BJ (cell line): ENCODE data around the gene CACNA1C. TPM values are rescaled to one million over a fixed set of nuclear protein-coding genes. Genes with fewer than 3 reads are reported as not detected.

Experiments used
- CTCF ChIA-PET: fragments of 350-600 bp; formaldehyde crosslinking; extraction: SDS; loops from one replicate; lab custom pipeline; 2021; ENCODE audit warnings: antibody characterized with exemption, inconsistent platforms; lab: Yijun Ruan, JAX
- POLR2A ChIA-PET: fragments of 300-600 bp; sonication (Branson Sonifier 250); formaldehyde crosslinking; extraction: SDS; loops from one replicate; lab custom pipeline; 2021; ENCODE audit warnings: antibody characterized with exemption; lab: Charles Lee
- DNase-seq: peaks from one replicate; pipeline ENCODE4 v3.0.0-alpha.2; 2011; ENCODE audit warnings: low read depth
- H3K27me3 ChIP-seq: 2 replicates; pipeline ENCODE4 v1.6.0; 2011; ENCODE audit warnings: low read length; ENCODE audit not compliant: control insufficient read depth, insufficient read depth
- H3K36me3 ChIP-seq: 2 replicates; pipeline ENCODE4 v1.5.1; 2011; ENCODE audit warnings: low read length; ENCODE audit not compliant: control insufficient read depth, insufficient read depth
- H3K4me3 ChIP-seq: 2 replicates; pipeline ENCODE4 v1.5.1; 2011; ENCODE audit warnings: low read depth, mild to moderate bottlenecking, control low read depth, low read length
- polyA plus RNA-seq: library from polyadenylated mRNA; depleted of rRNA; stranded (reverse); fragments of >200 nt; gene quantifications from 2 replicates; pipeline ENCODE4 v1.2.3, GENCODE V29; 2011
- TF ChIP-seq, protein P1 (sequence below): IDR thresholded peaks from 2 replicates; pipeline ENCODE4 v1.5.1; 2011; ENCODE audit warnings: low read depth, mild to moderate bottlenecking, control low read depth, inconsistent platforms, low read length, moderate library complexity; ENCODE audit not compliant: insufficient read depth

The CACNA1C gene
- polyA plus RNA-seq, 1 experiment, result 14.7 TPM

DNA sequence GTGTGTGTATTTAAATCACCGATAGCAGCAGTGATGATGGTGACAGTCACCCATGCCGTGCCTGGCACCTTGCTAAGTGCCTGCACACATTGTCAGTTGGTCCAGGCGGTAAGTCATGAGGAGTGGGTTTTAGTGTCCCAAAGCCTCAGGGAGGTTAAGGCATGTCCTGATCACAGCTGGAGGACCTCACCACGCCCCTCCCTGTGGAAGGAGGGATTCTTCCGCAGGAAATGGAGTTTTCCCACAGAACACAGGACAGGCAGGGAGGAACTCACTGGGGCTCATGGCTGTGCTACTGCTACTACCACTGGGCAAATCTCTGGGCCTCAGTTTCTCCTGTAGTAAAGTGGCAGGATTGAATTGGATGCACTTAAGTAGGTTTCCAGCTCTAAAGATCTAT is 142.3 kb downstream of the CACNA1C start:
- TF ChIP-seq, protein P1, sequence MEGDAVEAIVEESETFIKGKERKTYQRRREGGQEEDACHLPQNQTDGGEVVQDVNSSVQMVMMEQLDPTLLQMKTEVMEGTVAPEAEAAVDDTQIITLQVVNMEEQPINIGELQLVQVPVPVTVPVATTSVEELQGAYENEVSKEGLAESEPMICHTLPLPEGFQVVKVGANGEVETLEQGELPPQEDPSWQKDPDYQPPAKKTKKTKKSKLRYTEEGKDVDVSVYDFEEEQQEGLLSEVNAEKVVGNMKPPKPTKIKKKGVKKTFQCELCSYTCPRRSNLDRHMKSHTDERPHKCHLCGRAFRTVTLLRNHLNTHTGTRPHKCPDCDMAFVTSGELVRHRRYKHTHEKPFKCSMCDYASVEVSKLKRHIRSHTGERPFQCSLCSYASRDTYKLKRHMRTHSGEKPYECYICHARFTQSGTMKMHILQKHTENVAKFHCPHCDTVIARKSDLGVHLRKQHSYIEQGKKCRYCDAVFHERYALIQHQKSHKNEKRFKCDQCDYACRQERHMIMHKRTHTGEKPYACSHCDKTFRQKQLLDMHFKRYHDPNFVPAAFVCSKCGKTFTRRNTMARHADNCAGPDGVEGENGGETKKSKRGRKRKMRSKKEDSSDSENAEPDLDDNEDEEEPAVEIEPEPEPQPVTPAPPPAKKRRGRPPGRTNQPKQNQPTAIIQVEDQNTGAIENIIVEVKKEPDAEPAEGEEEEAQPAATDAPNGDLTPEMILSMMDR, result no peak
- Histone ChIP-seq H3K4me3 (no peak overlapping the region), H3K27me3 (no peaks in the 10 kb centered on the region), H3K36me3 (no peaks in the 10 kb centered on the region)
- no peak for DNase-seq
- ChIA-PET CTCF (interaction anchor here (0.6 kb wide), 1 partner anchor 53 kb away, joined by 3 read pairs; no protein-coding TSS in a partner anchor), POLR2A (no interaction called here)

- POLR2A ChIA-PET, result no interaction called here
- TF ChIP-seq, protein P1, result no peak
Observed at GRCh38 chr12:2198005-2198501, 145.3 kb downstream of the CACNA1C start.

DNA sequence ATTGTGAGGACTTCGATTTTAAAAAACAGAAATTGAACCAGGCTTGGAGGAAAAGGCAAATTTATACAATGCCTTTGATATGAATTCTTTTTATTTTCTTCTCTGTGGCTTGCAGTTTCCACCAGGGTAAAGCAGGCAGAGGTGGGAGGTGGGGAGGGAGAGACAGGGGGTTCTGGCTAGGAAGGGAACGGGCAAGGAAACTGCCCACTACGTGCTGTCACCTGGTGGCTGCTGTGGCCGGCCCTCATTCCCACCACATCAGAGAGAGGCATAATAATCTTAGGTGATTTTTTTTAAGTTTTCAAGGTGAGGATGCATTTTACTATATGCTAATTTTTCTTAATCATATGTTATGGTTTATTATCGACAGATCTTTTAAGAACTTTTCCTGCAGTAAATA is 145.8 kb downstream of the CACNA1C start:
- ChIA-PET POLR2A (no interaction called here), CTCF (no interaction called here)
- H3K36me3 ChIP-seq, result no peaks in the 10 kb centered on the region
- H3K4me3 ChIP-seq, result no peak overlapping the region
- H3K27me3 ChIP-seq, result no peaks in the 10 kb centered on the region
- no peak for DNase-seq
- TF ChIP-seq, protein P1, result no peak

More at GRCh38 chr12:2198005-2198501, 145.3 kb downstream of the CACNA1C start:
- no peak overlapping the region for H3K4me3 ChIP-seq
- DNase-seq, result peak; percentile 41
- CTCF ChIA-PET, result no interaction called here
- H3K27me3 ChIP-seq, result no peaks in the 10 kb centered on the region
- no peaks in the 10 kb centered on the region for H3K36me3 ChIP-seq

GRCh38 chr12:2205996-2206395 is 153.2 kb downstream of the CACNA1C start:
- no peaks in the 10 kb centered on the region for H3K27me3 ChIP-seq
- DNase-seq, result no peak
- H3K4me3 ChIP-seq, result no peak overlapping the region
- H3K36me3 ChIP-seq, result no peaks in the 10 kb centered on the region
- CTCF ChIA-PET, result no interaction called here
- TF ChIP-seq, protein P1, result no peak
- POLR2A ChIA-PET, result no interaction called here

GRCh38 chr12:2208837-2209635 is 156.2 kb downstream of the CACNA1C start:
- CTCF ChIA-PET, result no interaction called here
- no peaks in the 10 kb centered on the region for H3K27me3 ChIP-seq
- no peak overlapping the region for H3K4me3 ChIP-seq
- TF ChIP-seq, protein P1, result no peak
- no peaks in the 10 kb centered on the region for H3K36me3 ChIP-seq
- DNase-seq, result no peak
- POLR2A ChIA-PET, result no interaction called here
